ENCODE data around the gene NSG1.

GRCh38 chr4:4456816-4457578 is 70.1 kb downstream of the NSG1 start:
- TF ChIP-seq CTCF (conservative IDR thresholded peaks at IDR 0.05), result no peak
- no peak for TF ChIP-seq ZFX (IDR thresholded peaks at IDR 0.05)

All from C4-2B (cell line).